Measurements from ENCODE around the gene KRTAP5-3.
"Not testable (repeated sequence)": the region's sequence is repeated elsewhere in the genome, so short reads cannot be mapped to it uniquely, and the experiment has no call there.

KRTAP5-3 gene

GRCh38 chr11:1598816-1599215 lies 9.4 kb downstream of the KRTAP5-3 start:
- ChIA-PET POLR2A (no interaction called here), CTCF (interaction anchor here (0.7 to 1.7 kb wide), 4 partner anchors 10 to 52 kb away, joined by 3 to 12 read pairs (median 4); no protein-coding TSS in a partner anchor)
- no peak overlapping the region for H3K4me3 ChIP-seq (ENCODE audit: low read depth, low read length)
- no peaks in the 10 kb centered on the region for H3K9me3 ChIP-seq (ENCODE audit: control insufficient read depth, insufficient read depth, low read depth, low read length)
- no peak overlapping the region for H3K27ac ChIP-seq (ENCODE audit: extremely low read depth, low read depth, low read length)
- H3K36me3 ChIP-seq (ENCODE audit: control insufficient read depth in 2 of 2, insufficient read depth in 1 of 2, low read length in 2 of 2): no peaks in the 10 kb centered on the region
- no peak for TF ChIP-seq ZBTB6 (tag by site-specific recombination; IDR thresholded peaks at IDR 0.05)
- TF ChIP-seq ZFP37 (tag by site-specific recombination; IDR thresholded peaks at IDR 0.05): no peak
- no peak for TF ChIP-seq ZNF114 (tag by site-specific recombination; IDR thresholded peaks at IDR 0.05)
- TF ChIP-seq KLF8 (tag by site-specific recombination; IDR thresholded peaks at IDR 0.05): no peak
- no peak for TF ChIP-seq ZNF704 (tag by site-specific recombination; IDR thresholded peaks at IDR 0.05)
- TF ChIP-seq ZNF24 (tag by site-specific recombination; IDR thresholded peaks at IDR 0.05): no peak
- H3K4me1 ChIP-seq (ENCODE audit: control insufficient read depth, insufficient read depth, low read length): no peaks in the 10 kb centered on the region

- CTCF ChIA-PET: interaction anchor here (0.6 to 1.7 kb wide), 6 partner anchors 9 to 112 kb away, joined by 3 to 12 read pairs (median 6); no protein-coding TSS in a partner anchor
- POLR2A ChIA-PET; H3K36me3 ChIP-seq (ENCODE audit: control insufficient read depth in 2 of 2, insufficient read depth in 1 of 2, low read length in 2 of 2); H3K4me3 ChIP-seq (ENCODE audit: low read depth, low read length); H3K27ac ChIP-seq (ENCODE audit: extremely low read depth, low read depth, low read length); H3K9me3 ChIP-seq (ENCODE audit: control insufficient read depth, insufficient read depth, low read depth, low read length); H3K4me1 ChIP-seq (ENCODE audit: control insufficient read depth, insufficient read depth, low read length): not testable (repeated sequence)
These were observed 9.9 kb downstream of the KRTAP5-3 start for GRCh38 chr11:1598406-1598805.

- Histone ChIP-seq H3K27ac (ENCODE audit: extremely low read depth, low read depth, low read length) (no peak within 1 kb of the TSS), H3K36me3 (ENCODE audit: control insufficient read depth in 2 of 2, insufficient read depth in 1 of 2, low read length in 2 of 2) (no peaks in the 10 kb centered on the region), H3K4me3 (ENCODE audit: low read depth, low read length) (no peak within 1 kb of the TSS), H3K4me1 (ENCODE audit: control insufficient read depth, insufficient read depth, low read length) (no peaks in the 10 kb centered on the region), H3K9me3 (ENCODE audit: control insufficient read depth, insufficient read depth, low read depth, low read length) (no peaks in the 10 kb centered on the region)
- ChIA-PET CTCF (interaction anchor here (0.6 to 3.1 kb wide), 8 partner anchors 9 to 112 kb away, joined by 3 to 22 read pairs (median 6); no protein-coding TSS in a partner anchor), POLR2A (no interaction called here)
- TF ChIP-seq ZNF692 (tag by site-specific recombination; IDR thresholded peaks at IDR 0.05) (no peak), SCRT2 (tag by site-specific recombination; IDR thresholded peaks at IDR 0.05) (no peak), ZNF548 (tag by site-specific recombination; IDR thresholded peaks at IDR 0.05) (no peak), ZNF416 (tag by site-specific recombination; IDR thresholded peaks at IDR 0.05) (no peak), MYNN (tag by site-specific recombination; IDR thresholded peaks at IDR 0.05; ENCODE audit: borderline replicate concordance) (no peak), KLF1 (tag by site-specific recombination; IDR thresholded peaks at IDR 0.05) (no peak), ZNF280D (tag by site-specific recombination; IDR thresholded peaks at IDR 0.05) (no peak), ZFP69B (tag by site-specific recombination; IDR thresholded peaks at IDR 0.05) (no peak), ZNF704 (tag by site-specific recombination; IDR thresholded peaks at IDR 0.05) (no peak), ZBTB7A (tag by site-specific recombination; IDR thresholded peaks at IDR 0.05; ENCODE audit: low read depth) (no peak), ZNF37A (tag by site-specific recombination; IDR thresholded peaks at IDR 0.05) (no peak), GLIS2 (tag by site-specific recombination; IDR thresholded peaks at IDR 0.05) (no peak), GLIS1 (tag by site-specific recombination; IDR thresholded peaks at IDR 0.05) (no peak), ZNF610 (tag by site-specific recombination; IDR thresholded peaks at IDR 0.05; ENCODE audit: borderline replicate concordance) (no peak), ZNF2 (tag by site-specific recombination; IDR thresholded peaks at IDR 0.05) (no peak), ZSCAN30 (tag by site-specific recombination; IDR thresholded peaks at IDR 0.05) (no peak), PBX3 (CRISPR knock-in tag; IDR thresholded peaks at IDR 0.05) (no peak), ZNF768 (tag by site-specific recombination; IDR thresholded peaks at IDR 0.05) (no peak)
These were observed 10.3 kb downstream of the KRTAP5-3 start, which contains the start of gene KRTAP5-2 for GRCh38 chr11:1597994-1598380. KRTAP5-2 (minus strand) TSS chr11:1598294; CDS start chr11:1598250, 44 bp downstream.

Data from HEK293 (cell line).